HepG2 (cell line): ENCODE data around the gene RHOV. TPM values are rescaled to one million over a fixed set of nuclear protein-coding genes. Genes with fewer than 3 reads are reported as not detected.

Experiments used
- AHR ChIP-seq: IDR thresholded peaks from 2 replicates; pipeline ENCODE4 v1.6.1; 2018; ENCODE audit warnings: missing genetic modification reagents, missing compliant biosample characterization
- CBX5 ChIP-seq: sonication (generic); formaldehyde crosslinking; IDR thresholded peaks from 2 replicates; pipeline ENCODE4 v1.4.0; 2020; ENCODE audit warnings: missing genetic modification reagents, borderline replicate concordance
- CEBPG ChIP-seq: IDR thresholded peaks from 2 replicates; pipeline ENCODE4 v1.6.1; 2016
- CREB1 ChIP-seq, 2 experiments: fragments of 450-650 bp in 1 of 2; IDR thresholded peaks; 2 replicates each; pipeline ENCODE4 v1.6.1; 2016 to 2017; ENCODE audit warnings: control low read depth in 1 of 2, mild to moderate bottlenecking in 1 of 2, missing compliant biosample characterization in 1 of 2, missing genetic modification characterization in 1 of 2
- GRHL1 ChIP-seq: sonication (generic); formaldehyde crosslinking; conservative IDR thresholded peaks from 2 replicates; pipeline ENCODE4 v1.8.0; 2022; ENCODE audit warnings: missing genetic modification reagents
- IRX3 ChIP-seq: sonication (generic); formaldehyde crosslinking; IDR thresholded peaks from 2 replicates; pipeline ENCODE4 v1.8.1; 2023; ENCODE audit warnings: mild to moderate bottlenecking, low read depth, missing genetic modification reagents, borderline replicate concordance
- PATZ1 ChIP-seq: sonication (generic); formaldehyde crosslinking; IDR thresholded peaks from 2 replicates; pipeline ENCODE4 v1.4.0; 2020; ENCODE audit warnings: missing genetic modification reagents
- RERE ChIP-seq: IDR thresholded peaks from 2 replicates; pipeline ENCODE4 v1.6.1; 2016; ENCODE audit warnings: low read depth, missing genetic modification reagents, missing compliant biosample characterization
- TBL1XR1 ChIP-seq: fragments of 150-350 bp; IDR thresholded peaks from 2 replicates; pipeline ENCODE4 v1.6.1; 2014; ENCODE audit warnings: borderline replicate concordance, low read length; ENCODE audit not compliant: partially characterized antibody
- ZNF253 ChIP-seq: sonication (generic); formaldehyde crosslinking; IDR thresholded peaks from 2 replicates; pipeline ENCODE4 v1.8.0; 2022; ENCODE audit warnings: mild to moderate bottlenecking, missing genetic modification reagents, borderline replicate concordance
- ZNF430 ChIP-seq: sonication (generic); formaldehyde crosslinking; IDR thresholded peaks from 2 replicates; pipeline ENCODE4 v1.9.0; 2021; ENCODE audit warnings: mild to moderate bottlenecking, missing genetic modification reagents
- ZNF576 ChIP-seq: sonication (generic); formaldehyde crosslinking; IDR thresholded peaks from 2 replicates; pipeline ENCODE4 v1.4.0; 2020; ENCODE audit warnings: mild to moderate bottlenecking, missing genetic modification reagents
- ZNF605 ChIP-seq: sonication (generic); formaldehyde crosslinking; IDR thresholded peaks from 2 replicates; pipeline ENCODE4 v1.8.0; 2022; ENCODE audit warnings: mild to moderate bottlenecking, missing genetic modification reagents
- ZNF687 ChIP-seq: sonication (generic); formaldehyde crosslinking; IDR thresholded peaks from 2 replicates; pipeline ENCODE4 v1.5.1; 2020; ENCODE audit warnings: mild to moderate bottlenecking, missing genetic modification reagents, moderate library complexity
- ZSCAN20 ChIP-seq: sonication (generic); formaldehyde crosslinking; IDR thresholded peaks from 2 replicates; pipeline ENCODE4 v1.4.0; 2020; ENCODE audit warnings: missing genetic modification reagents, mild to moderate bottlenecking, borderline replicate concordance
- polyA plus RNA-seq, 8 experiments: library from polyadenylated mRNA; depleted of rRNA in 3 of 8; stranded (reverse) in 7 of 8; unstranded in 1 of 8; fragments of >200 nt; fragmentation: Illumina TruSeq in 4 of 8; extraction: Trizol in 4 of 8; gene quantifications; 2 replicates each; pipeline versions ENCODE4 v1.2.1 to v1.2.3, GENCODE V29; 2011 to 2016; ENCODE audit warnings: low read depth in 4 of 8, missing spikeins in 1 of 8, mixed read lengths in 1 of 8; ENCODE audit not compliant: insufficient read depth in 1 of 8
- total RNA-seq, 5 experiments: library from RNA; depleted of rRNA; stranded (reverse); fragments of >200 nt; fragmentation: Illumina TruSeq; extraction: Trizol; gene quantifications; 2 replicates each; pipeline ENCODE4 v1.2.3, GENCODE V29; 2016; ENCODE audit warnings: low read depth in 1 of 5

Gene RHOV
- total and polyA plus RNA-seq, 2 of the 13 experiments (the other 11 are each of a cell fraction or from before 2014, with no cell fraction given), result 0.17 to 0.18 TPM

- TF ChIP-seq RERE (no peak), CBX5 (CRISPR knock-in tag) (no peak), PATZ1 (CRISPR knock-in tag) (peak; percentile 63), CREB1 (IDR thresholded peaks at IDR 0.05) (no peak), CREB1 (CRISPR knock-in tag; IDR thresholded peaks at IDR 0.05) (no peak), ZSCAN20 (CRISPR knock-in tag) (no peak), AHR (CRISPR knock-in tag) (no peak), ZNF430 (CRISPR knock-in tag) (peak; percentile 65; the same call in 1 of the 2 replicates), CEBPG (peak; percentile 41; the same call in 1 of the 2 replicates), TBL1XR1 (no peak), GRHL1 (CRISPR knock-in tag) (no peak), ZNF253 (no peak), ZNF576 (no peak), IRX3 (no peak), ZNF605 (0 out of 2 replicates have a peak, but pooled peaks have one; percentile 40), ZNF687 (CRISPR knock-in tag) (peak; percentile 85)
Observed at GRCh38 chr15:40918799-40919392, 44.9 kb upstream of the RHOV start (continued).
